Activated CD4-positive, alpha-beta T cell treated with anti-CD3 and anti-CD28 coated beads, Interleukin-2, amount 10 ng/mL, durations not matched to agents 24 days and 14 days (primary cell): Measurements from ENCODE around the gene SPATA31E1. TPM values are rescaled to one million over a fixed set of nuclear protein-coding genes. Genes with fewer than 3 reads are reported as not detected.
A peak's percentile ranks its signal among the peaks of the same experiment; 100 is the strongest.

Experiments
- DNase-seq: peaks from one replicate; pipeline ENCODE4 v3.0.0; 2022
- H3K27ac Mint-ChIP-seq: one replicate; pipeline ENCODE4 v1.8.0; 2022; ENCODE audit warnings: mild to moderate bottlenecking, mixed read lengths
- H3K27me3 Mint-ChIP-seq: one replicate; pipeline ENCODE4 v1.8.0; 2022; ENCODE audit warnings: mixed read lengths
- H3K36me3 Mint-ChIP-seq: one replicate; pipeline ENCODE4 v1.8.0; 2022; ENCODE audit warnings: low read depth, mild to moderate bottlenecking, mixed read lengths
- H3K4me1 Mint-ChIP-seq: one replicate; pipeline ENCODE4 v1.8.0; 2021; ENCODE audit warnings: mixed read lengths
- H3K4me3 Mint-ChIP-seq: one replicate; pipeline ENCODE4 v1.8.0; 2022; ENCODE audit warnings: mild to moderate bottlenecking, moderate library complexity, mixed read lengths
- H3K9me3 Mint-ChIP-seq: one replicate; pipeline ENCODE4 v1.8.0; 2021; ENCODE audit warnings: mixed read lengths
- intact Hi-C: fragments of 100-400 bp; cut with micrococcal nuclease; formaldehyde crosslinking; loops from one replicate; pipeline ENCODE4 v1.15.1; 2023
- total RNA-seq: library from RNA; stranded (reverse); gene quantifications from 2 replicates; pipeline ENCODE4 v1.2.3, GENCODE V29; 2022

Gene SPATA31E1
- total RNA-seq, 1 donor from 2014 or later = not detected

GRCh38 chr9:87885484-87886189 lies 3.0 kb downstream of the SPATA31E1 start:
- DNase-seq = peak; percentile 45
- H3K27me3 Mint-ChIP-seq = no peaks in the 10 kb centered on the region
- intact Hi-C loops = no loop called here
- H3K4me1 Mint-ChIP-seq = no peaks in the 10 kb centered on the region
- no peaks in the 10 kb centered on the region for H3K36me3 Mint-ChIP-seq
- H3K27ac Mint-ChIP-seq = no peak overlapping the region
- no peak overlapping the region for H3K4me3 Mint-ChIP-seq
- H3K9me3 Mint-ChIP-seq = no peaks in the 10 kb centered on the region

- Mint-ChIP-seq H3K27ac (no peak overlapping the region), H3K4me1 (no peaks in the 10 kb centered on the region), H3K27me3 (no peaks in the 10 kb centered on the region), H3K4me3 (no peak overlapping the region), H3K9me3 (no peaks in the 10 kb centered on the region), H3K36me3 (no peaks in the 10 kb centered on the region)
- peak; percentile 27 for DNase-seq
- intact Hi-C loops = no loop called here
Measured at GRCh38 chr9:87886210-87886932, 3.7 kb downstream of the SPATA31E1 start.

- no peak overlapping the region for H3K4me3 Mint-ChIP-seq
- H3K9me3 Mint-ChIP-seq = no peaks in the 10 kb centered on the region
- H3K27me3 Mint-ChIP-seq = no peaks in the 10 kb centered on the region
- no peaks in the 10 kb centered on the region for H3K36me3 Mint-ChIP-seq
- intact Hi-C loops = no loop called here
- H3K4me1 Mint-ChIP-seq = no peaks in the 10 kb centered on the region
- DNase-seq = peak; percentile 44
- H3K27ac Mint-ChIP-seq = no peak overlapping the region
Measured at GRCh38 chr9:87886933-87887505, 4.3 kb downstream of the SPATA31E1 start.

- Mint-ChIP-seq H3K27me3 (peaks cover 2% of the 10 kb centered on the region), H3K4me1 (no peaks in the 10 kb centered on the region), H3K9me3 (no peaks in the 10 kb centered on the region), H3K27ac (no peak overlapping the region), H3K36me3 (no peaks in the 10 kb centered on the region), H3K4me3 (no peak overlapping the region)
- DNase-seq = peak; percentile 52
- intact Hi-C loops = no loop called here
Measured at GRCh38 chr9:87887661-87888480, 5.2 kb downstream of the SPATA31E1 start.

GRCh38 chr9:87888501-87888900 lies 5.8 kb downstream of the SPATA31E1 start:
- Mint-ChIP-seq H3K27me3 (peaks cover 4% of the 10 kb centered on the region), H3K36me3 (no peaks in the 10 kb centered on the region), H3K9me3 (no peaks in the 10 kb centered on the region), H3K4me3 (no peak overlapping the region), H3K4me1 (no peaks in the 10 kb centered on the region), H3K27ac (no peak overlapping the region)
- intact Hi-C loops = no loop called here
- no peak for DNase-seq

GRCh38 chr9:87889065-87889881 lies 6.6 kb downstream of the SPATA31E1 start:
- Mint-ChIP-seq H3K4me3 (no peak overlapping the region), H3K9me3 (no peaks in the 10 kb centered on the region), H3K27me3 (peaks cover 8% of the 10 kb centered on the region), H3K4me1 (no peaks in the 10 kb centered on the region), H3K36me3 (no peaks in the 10 kb centered on the region), H3K27ac (no peak overlapping the region)
- intact Hi-C loops = no loop called here
- peak; percentile 46 for DNase-seq

GRCh38 chr9:87889882-87890252 lies 7.2 kb downstream of the SPATA31E1 start:
- Mint-ChIP-seq H3K27me3 (peaks cover 8% of the 10 kb centered on the region), H3K4me1 (no peaks in the 10 kb centered on the region), H3K4me3 (no peak overlapping the region), H3K27ac (no peak overlapping the region), H3K36me3 (no peaks in the 10 kb centered on the region), H3K9me3 (no peaks in the 10 kb centered on the region)
- DNase-seq = peak; percentile 40
- intact Hi-C loops = no loop called here

- no peaks in the 10 kb centered on the region for H3K4me1 Mint-ChIP-seq
- no peak overlapping the region for H3K27ac Mint-ChIP-seq
- peak; percentile 43 for DNase-seq
- no peaks in the 10 kb centered on the region for H3K36me3 Mint-ChIP-seq
- H3K9me3 Mint-ChIP-seq = no peaks in the 10 kb centered on the region
- peaks cover 8% of the 10 kb centered on the region for H3K27me3 Mint-ChIP-seq
- intact Hi-C loops = no loop called here
- no peak overlapping the region for H3K4me3 Mint-ChIP-seq
Measured at GRCh38 chr9:87890837-87891236, 8.2 kb downstream of the SPATA31E1 start.

- no peak overlapping the region for H3K4me3 Mint-ChIP-seq
Measured at GRCh38 chr9:87891754-87892153, 9.1 kb downstream of the SPATA31E1 start.

GRCh38 chr9:87892956-87893355 lies 10.3 kb downstream of the SPATA31E1 start:
- intact Hi-C loops = no loop called here

More at GRCh38 chr9:87891754-87892153, 9.1 kb downstream of the SPATA31E1 start:
- Mint-ChIP-seq H3K36me3 (no peaks in the 10 kb centered on the region), H3K27ac (no peak overlapping the region), H3K27me3 (peaks cover 8% of the 10 kb centered on the region), H3K9me3 (no peaks in the 10 kb centered on the region), H3K4me1 (no peaks in the 10 kb centered on the region)
- intact Hi-C loops = no loop called here
- peak; percentile 30 for DNase-seq

GRCh38 chr9:87894998-87895625 lies 12.4 kb downstream of the SPATA31E1 start:
- peak; percentile 30 for DNase-seq
- H3K4me1 Mint-ChIP-seq = no peaks in the 10 kb centered on the region
- no peak overlapping the region for H3K27ac Mint-ChIP-seq
- peaks cover 12% of the 10 kb centered on the region for H3K27me3 Mint-ChIP-seq
- intact Hi-C loops = no loop called here
- H3K4me3 Mint-ChIP-seq = no peak overlapping the region
- H3K36me3 Mint-ChIP-seq = no peaks in the 10 kb centered on the region
- H3K9me3 Mint-ChIP-seq = peaks cover 4% of the 10 kb centered on the region

More at GRCh38 chr9:87892956-87893355, 10.3 kb downstream of the SPATA31E1 start:
- Mint-ChIP-seq H3K27ac (no peak overlapping the region), H3K27me3 (peaks cover 8% of the 10 kb centered on the region), H3K4me3 (no peak overlapping the region), H3K9me3 (no peaks in the 10 kb centered on the region), H3K4me1 (no peaks in the 10 kb centered on the region), H3K36me3 (no peaks in the 10 kb centered on the region)
- DNase-seq = no peak

GRCh38 chr9:87896891-87897290 lies 14.2 kb downstream of the SPATA31E1 start:
- intact Hi-C loops = no loop called here
- no peaks in the 10 kb centered on the region for H3K36me3 Mint-ChIP-seq

GRCh38 chr9:87898151-87898550 lies 15.5 kb downstream of the SPATA31E1 start:
- Mint-ChIP-seq H3K27me3 (peaks cover 9% of the 10 kb centered on the region), H3K4me1 (no peaks in the 10 kb centered on the region)

More at GRCh38 chr9:87896891-87897290, 14.2 kb downstream of the SPATA31E1 start:
- no peak for DNase-seq
- H3K4me3 Mint-ChIP-seq = no peak overlapping the region
- H3K27ac Mint-ChIP-seq = no peak overlapping the region
- peaks cover 4% of the 10 kb centered on the region for H3K9me3 Mint-ChIP-seq
- peaks cover 12% of the 10 kb centered on the region for H3K27me3 Mint-ChIP-seq
- no peaks in the 10 kb centered on the region for H3K4me1 Mint-ChIP-seq

More at GRCh38 chr9:87898151-87898550, 15.5 kb downstream of the SPATA31E1 start:
- Mint-ChIP-seq H3K36me3 (no peaks in the 10 kb centered on the region), H3K9me3 (peaks cover 4% of the 10 kb centered on the region), H3K27ac (no peak overlapping the region), H3K4me3 (no peak overlapping the region)
- no peak for DNase-seq
- intact Hi-C loops = no loop called here
